Stimulated activated CD8-positive, alpha-beta memory T cell treated with anti-CD3 and anti-CD28 coated beads, Interleukin-2, amount 100 ng/mL, for 1 hour (primary cell): ENCODE results near the gene PITRM1.
"Not testable (repeated sequence)": the region's sequence is repeated elsewhere in the genome, so short reads cannot be mapped to it uniquely, and the experiment has no call there.

Source experiments
- DNase-seq, 2 donors: peaks; one replicate each; pipeline ENCODE4 v3.0.0-alpha.2; 2020; ENCODE audit warnings: low read depth in 2 of 2

PITRM1 gene

DNA sequence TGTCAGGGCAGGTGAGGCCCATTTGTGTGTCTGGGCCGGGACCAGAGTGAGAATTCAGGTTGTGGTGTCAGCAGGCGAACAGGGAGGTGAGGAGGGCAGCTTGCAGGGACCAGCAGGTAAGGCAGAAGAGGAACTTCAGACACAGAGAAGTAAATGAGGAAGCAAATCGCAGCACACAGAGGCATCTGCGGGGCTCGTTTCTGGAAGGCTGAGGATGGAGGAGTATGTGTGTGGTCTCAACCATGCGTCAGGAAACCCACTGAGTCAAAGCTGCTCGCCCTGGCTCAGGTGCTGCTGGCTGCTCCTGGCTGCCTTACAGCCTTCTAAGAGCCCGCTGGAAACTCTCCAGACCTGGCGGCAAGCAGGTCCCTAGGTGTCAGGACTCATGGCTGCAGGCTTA, 26.9 kb upstream of the PITRM1 start:
- no peak for DNase-seq

DNA sequence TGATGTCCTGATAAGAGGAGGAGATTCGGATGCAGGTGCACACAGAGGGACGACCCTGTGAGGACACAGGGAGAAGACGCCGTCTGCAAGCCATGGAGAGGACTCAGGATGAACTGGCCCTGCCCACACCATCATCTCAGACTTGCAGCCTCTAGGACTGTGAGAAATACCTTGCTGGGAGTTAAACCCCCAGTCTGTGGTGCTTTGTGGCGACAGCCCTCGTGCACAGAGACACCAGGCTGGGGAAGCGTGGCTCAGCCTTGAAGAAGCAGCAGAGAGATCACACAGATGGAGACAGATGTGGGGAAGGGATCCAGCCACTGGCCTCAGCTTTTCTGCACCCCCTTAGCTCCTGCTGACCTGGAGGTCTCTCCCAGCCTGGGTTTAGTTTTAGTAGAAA, 26.3 kb upstream of the PITRM1 start:
- no peak for DNase-seq

DNA sequence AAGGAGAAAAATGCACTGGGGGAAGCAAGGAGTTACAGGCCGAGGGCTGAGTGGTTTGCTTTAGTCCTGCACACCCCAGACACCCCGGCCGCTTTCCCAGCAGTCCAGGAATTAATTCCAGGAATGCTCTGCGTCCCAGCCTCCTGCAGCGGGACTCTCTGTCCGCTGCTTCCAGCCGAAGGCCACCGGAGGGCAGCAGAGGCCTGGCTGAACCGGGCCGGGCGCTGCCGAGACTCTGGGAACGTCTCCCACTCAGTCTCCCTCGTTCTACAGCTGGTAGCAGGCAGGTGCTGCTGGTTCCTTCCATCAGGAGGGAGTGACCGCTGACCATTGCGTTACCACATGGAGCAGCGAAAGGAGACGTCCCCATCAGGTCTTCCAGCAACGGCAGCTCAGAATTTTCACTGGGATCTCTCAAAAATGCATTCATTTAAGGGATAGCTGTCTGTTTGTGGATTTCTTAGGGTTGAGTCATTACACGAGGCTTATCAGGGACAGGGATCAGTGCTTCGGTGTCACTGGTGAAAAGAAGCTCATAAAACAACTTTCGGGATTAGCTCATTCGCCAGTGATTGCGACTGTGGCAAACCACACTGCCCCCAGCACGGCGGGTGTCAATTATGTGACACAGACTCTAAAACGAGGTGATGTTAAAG, 24.9 kb upstream of the PITRM1 start:
- peak; percentile 34 to 45 for DNase-seq

DNA sequence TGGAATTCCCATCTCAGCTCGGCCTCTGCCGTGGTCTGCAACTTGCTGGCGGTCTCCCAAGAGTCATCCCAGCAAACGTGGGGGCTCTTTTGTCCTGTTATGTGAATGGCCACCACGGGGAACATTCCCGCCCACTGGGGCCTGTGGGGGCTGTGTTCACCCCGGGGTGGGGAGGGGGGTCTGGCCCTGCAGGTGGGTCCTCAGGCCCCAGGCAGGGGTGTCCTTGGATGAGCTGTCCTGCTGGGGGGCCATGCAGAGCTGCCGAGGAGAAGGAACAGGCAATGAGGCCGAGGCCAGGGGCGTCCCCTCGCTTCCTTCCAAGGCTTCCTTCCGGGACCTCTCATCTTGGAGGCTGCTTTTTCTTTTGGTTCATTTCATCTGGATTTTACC, 24.4 kb upstream of the PITRM1 start:
- DNase-seq: no peak

DNA sequence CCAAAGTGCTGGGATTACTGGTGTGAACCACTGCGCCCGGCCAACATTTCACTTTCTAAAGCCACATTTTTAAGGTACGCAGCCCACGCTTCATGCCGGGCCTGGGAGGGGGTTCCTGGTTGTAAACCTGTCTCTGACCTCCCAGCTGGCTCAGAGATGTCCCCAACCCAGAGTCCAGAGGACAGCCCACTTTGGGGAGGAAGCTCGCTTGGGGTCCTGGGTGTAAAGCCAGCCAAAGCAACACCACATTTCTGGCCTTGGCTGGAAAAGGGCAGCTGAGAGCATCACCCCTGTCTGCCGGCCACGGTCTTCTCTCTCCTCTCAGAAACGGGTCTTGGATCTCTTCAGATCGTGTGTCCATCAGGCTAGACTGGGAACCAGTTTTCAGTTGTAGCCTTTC, 23.9 kb upstream of the PITRM1 start:
- DNase-seq: no peak

DNA sequence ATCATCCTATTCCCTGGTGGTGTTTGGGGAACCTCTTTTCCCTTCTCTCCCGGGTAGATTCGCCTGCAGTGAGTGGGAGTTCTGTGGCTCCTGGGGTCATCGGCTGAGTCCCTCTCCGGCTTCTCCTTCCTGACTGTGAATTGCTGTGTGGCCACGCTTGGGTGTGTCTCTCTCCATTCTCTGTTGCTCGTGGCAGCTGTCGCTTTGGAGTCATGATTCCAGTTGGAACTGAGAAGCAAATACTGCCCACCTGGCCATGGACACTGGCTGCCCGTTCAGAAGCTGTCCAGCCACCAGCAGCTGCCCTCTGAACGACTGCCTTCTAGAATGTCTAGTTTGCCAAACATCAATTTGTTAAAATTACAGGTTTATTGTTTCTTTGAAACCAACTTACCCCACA, 23.1 kb upstream of the PITRM1 start:
- DNase-seq: no peak

DNA sequence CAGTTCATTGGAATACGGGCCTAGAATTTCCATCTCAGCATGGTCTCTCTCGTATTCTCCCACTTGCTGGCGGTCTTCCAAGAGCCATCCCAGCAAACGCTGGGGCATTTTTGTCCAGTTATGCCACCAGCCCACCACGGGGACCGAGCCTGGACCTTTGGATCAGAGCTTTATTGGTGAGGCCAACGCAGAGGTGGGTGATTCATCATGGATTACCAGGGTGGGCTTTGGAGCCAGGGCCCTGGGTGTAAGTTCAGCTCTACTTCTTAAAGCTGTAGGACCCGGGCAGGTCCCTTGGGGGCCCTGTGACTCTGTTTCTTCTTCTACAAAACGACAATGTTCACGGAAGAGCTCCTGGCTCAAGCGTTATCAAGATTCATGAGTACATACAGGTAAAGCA, 22.7 kb upstream of the PITRM1 start:
- no peak for DNase-seq

DNA sequence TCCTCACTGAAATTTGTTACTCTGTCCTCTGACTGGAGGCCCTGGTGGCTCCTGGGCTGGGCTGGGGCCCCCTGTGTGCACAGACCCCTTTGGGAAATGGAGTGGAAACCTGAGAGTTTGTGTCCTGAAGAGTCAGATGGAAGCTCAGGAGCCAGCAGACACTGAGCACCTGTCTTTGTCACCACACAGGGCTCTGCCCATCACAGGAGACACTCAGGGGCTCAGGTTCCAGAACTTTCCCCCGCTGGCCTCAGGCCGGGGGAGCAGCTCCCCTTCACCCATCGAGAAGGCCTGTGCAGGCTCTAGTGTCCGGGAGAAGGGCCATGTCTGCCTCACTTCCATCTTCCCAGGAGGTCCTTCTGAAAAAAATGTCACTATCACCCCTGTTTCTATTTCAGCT, 22.3 kb upstream of the PITRM1 start:
- no peak for DNase-seq

DNA sequence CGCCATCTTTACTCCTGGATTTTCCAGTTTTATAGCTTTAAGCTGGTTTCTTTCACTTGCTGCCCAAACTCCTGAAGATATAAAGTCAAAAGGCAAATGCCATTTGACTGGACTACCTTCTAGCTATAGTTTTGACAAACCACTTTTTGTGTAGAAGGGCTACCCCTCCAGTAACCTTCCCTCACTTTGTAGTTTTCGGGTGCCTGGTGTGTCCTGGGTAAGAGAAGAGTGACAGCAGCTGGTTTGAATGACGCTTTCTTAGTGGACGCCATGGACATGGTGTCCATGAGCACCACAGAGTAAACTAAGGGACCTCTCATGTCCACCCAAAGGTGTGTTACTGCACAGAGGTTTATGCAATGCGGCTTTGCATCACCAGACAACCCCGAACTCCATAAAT, 21.2 kb upstream of the PITRM1 start:
- no peak for DNase-seq

DNA sequence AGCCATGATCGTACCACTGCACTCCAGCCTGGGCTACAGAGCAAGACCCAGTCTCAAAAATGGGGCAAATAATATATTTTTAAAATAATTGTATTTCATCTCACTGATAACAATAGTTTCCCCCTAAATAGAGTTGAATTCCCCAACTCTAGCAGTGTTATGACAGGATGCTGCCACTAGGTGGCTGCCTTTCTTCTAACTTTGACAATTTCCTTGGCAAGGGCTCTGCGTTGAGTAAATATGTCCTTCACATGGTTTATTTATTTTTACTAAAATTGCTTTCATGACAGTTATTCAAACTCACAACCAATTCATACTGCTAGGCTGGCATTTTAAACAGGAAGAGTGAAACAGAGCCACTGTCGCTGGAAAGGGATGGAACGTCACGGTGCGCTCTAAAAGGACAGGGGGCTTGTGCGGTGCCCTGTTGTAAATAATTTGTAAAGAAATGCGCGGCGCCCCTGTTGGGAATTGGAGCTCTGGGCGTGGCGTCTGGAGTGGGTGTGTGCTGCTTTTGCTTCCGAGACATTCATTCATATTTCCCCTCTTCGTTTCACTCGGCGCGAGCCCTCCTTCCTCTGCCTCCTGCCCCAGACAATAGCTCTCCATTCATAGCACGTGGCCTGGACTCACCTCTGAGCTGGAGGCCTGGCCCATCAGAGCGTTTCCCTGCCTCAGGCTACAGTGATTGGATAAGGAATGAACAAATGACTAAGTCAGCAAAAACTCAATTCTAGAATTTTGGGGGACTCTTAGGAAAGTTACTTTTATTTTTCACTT, 20.5 kb upstream of the PITRM1 start:
- DNase-seq: peak; percentile 14 to 17

DNA sequence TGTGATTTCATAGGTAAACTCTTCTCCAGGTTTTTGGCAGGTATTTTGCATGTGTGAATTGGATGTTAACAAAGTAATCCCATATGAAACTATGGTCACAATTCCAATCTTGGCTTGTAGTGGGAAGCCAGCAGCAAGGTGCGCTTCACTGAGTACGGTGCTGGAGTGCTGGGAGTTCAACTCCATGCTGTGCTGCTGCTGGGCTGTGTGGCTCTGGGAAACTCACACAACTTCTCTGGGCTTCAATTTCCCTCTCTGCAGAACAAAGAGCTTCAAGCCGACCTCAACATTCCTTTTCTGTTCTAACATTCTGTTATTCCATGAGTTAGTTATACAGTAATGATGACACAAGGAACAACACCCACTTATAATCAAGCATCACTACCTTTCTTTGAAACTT, 18.2 kb upstream of the PITRM1 start:
- no peak for DNase-seq

DNA sequence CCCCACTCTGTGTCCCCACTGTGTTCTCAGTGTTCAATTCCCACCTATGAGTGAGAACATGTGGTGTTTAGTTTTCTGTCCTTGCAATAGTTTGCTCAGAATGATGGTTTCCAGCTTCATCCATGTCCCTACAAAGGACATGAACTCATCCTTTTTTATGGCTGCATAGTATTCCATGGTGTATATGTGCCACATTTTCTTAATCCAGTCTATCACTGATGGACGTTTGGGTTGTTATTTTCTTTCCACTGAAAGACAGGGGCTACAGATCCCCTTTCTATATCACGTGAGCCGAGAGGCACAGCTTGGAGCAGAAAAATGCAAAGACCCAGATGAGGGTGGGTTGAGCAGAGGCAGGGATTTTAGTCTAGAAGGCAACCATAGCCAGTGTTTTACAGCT, 14.6 kb upstream of the PITRM1 start:
- DNase-seq: not testable (repeated sequence)

DNA sequence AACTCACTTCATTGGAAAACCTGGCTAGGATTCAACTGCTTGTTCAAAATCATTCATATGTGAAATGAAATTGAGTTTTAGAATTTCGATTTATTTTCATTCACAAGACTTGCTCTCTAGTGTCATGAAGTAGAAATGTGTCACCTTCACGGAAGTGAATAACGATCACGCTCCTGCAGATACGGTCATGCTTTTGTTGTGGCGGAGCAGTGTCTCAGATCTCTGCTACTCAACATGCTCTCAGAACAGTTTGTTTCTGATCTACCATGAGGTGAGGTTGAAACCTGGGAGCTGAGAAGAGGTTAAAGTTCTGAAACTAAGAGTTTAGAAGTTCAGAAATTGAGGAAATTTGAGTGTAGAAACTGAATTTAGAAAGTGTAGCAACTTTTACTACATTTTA, 13.8 kb upstream of the PITRM1 start:
- DNase-seq: peak in 1 of 2 donors; percentile 10

DNA sequence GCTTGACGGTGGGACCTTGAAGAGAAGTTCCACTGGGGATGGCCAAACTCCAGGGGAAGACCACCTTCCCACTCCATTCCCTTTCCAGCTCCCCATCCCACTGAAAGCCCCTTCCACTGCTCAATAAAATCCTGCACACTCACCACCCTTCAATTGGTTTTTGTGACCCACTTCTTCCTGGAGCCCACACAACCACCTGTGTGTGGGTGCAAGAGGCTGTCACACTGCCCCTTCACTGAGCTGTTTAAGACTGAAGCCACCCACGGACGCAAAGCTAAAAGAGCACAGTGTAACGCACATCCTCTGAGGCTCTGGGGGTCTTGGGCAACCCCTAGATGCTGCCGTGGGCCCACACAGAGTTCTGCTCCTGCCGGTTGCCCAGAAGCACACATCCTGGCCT, 12.8 kb upstream of the PITRM1 start:
- DNase-seq: no peak

DNA sequence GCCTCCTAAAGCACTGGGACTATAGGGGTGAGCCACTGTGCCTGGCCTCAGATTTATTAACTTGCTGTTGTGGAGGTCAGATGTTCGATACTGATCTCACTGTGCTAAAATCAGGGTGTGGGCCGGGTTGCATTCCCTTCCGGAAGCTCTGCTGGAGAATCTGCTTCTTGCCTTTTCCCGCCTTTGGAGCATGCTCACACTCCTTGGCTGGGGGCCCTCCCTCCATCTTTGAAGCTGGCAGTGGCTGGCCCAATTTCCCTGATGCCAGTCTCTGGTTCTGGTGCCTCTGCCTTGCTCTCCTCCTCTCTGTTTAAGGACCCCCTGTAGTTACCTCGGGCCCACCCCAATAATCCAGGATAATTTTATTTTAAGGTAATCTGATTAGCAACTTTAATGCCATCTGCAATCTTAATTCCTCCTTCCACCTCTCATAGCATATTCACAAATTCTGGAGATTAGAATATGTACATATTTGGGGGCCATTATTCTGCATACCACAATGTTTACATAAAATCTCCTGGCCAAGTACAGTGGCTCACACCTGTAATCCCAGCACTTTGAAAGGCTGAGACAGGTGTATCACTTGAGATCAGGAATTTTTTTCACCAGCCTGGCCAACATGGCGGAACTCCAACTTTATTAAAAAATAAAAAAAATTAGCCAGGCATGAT, 7.9 kb upstream of the PITRM1 start:
- no peak for DNase-seq

DNA sequence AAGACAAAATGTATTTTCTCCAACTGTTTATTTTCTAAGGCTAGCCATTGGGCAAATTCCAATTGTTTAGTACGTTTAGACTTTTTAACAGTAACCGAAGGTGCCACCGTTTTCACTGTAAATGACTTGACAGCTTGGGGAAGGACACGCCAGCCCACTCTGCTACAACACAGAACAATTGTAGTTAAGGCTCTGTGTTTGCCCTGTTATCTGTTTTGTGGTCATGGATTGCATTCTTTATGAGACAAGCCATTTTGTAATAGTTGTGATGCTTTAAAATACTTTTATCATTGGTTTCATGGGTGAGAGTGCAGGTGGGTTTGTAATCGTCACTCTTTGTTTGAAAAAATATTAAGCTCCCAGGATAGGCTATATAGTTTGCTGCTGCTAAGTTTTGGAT, 6.6 kb upstream of the PITRM1 start:
- DNase-seq: no peak

DNA sequence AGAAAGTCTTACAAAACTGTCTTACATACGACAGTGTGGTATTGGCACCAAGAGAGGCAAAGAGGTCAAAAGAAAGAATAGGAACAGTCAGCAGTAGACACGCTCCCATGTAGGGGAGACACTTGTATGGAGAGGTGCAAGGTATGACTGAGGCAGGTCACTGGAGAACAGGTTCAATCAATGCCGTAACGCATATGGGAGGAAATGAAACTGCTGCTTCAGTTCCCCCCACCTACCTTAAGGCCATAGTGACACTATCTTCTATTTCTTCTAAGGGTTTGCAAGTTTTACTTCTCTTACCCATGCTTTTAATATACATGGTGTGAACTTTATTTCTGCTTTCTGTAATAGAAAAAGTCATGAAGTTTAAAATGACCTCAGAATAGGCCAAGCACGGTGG, 5.5 kb upstream of the PITRM1 start:
- no peak for DNase-seq

DNA sequence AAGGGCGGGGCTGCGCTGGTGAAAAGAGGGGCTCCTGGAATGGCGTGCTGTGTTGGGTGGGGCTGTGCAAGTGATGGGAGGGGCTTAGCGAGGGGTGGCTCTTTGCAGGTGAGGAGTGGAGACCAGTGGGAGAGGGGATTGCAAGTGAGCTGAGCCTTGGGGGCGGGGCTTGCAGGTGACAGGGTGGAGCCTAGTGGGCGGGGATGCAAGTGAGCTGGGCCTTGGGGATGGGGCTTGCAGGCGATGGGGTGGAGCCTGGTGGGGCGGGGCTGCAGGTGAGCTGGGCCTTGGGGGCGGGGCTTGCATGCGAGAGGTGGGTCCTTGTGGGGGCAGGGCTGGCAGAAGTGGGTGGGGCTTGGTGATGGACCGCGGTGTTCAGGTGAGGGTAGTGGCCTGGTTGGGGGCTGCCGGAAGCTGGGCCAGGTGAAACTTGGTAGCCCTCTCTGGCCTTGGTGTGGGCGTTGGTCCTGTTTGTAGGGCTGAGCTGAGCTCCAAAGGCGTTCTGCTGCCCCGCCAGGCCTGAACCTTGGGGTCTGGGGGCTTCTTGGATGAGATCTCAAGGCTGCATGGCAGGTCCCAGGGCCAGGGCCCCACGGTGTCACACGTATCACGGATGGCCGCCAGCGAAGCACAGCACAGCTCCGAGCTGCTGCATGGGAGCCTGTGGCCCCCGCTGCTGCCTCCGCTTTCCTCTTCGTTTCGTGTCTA, 743 bp upstream of the PITRM1 start:
- peak in 1 of 2 donors; percentile 59 for DNase-seq

DNA sequence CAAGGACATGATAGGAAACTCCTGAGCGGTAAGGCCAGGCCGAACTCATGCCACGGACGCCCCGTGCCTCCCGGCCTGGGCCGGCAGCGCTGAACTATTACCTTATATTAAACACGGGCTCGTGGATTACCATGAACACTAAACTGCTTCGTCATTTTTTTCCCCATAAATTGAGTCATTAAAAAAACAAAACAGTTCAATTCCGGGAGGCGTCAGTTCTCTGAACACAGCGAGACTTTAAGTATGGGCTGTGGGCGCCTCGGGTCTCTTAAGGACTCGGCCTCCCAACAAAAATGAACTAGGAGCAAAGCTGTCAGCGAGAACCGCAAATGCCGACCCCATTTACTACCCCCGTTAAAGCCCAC, 519 bp downstream of the PITRM1 start:
- DNase-seq: no peak

DNA sequence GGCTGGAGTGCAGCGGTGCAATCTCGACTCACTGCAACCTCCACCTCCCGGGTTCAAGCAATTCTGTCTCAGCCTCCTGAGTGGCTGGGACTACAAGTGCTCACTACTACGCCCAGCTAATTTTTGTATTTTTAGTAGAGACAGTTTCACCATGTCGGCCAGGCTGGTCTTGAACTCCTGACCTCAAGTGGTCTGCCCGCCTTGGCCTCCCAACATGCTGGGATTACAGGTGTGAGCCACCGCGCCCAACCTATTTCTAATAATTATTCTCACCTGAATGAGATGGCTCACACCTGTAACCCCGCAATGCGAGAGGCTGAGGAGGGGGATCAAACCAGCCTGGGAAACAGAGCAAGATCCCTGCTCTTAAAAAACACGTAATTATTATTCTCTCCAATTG, 1.1 kb downstream of the PITRM1 start:
- DNase-seq: not testable (repeated sequence)

DNA sequence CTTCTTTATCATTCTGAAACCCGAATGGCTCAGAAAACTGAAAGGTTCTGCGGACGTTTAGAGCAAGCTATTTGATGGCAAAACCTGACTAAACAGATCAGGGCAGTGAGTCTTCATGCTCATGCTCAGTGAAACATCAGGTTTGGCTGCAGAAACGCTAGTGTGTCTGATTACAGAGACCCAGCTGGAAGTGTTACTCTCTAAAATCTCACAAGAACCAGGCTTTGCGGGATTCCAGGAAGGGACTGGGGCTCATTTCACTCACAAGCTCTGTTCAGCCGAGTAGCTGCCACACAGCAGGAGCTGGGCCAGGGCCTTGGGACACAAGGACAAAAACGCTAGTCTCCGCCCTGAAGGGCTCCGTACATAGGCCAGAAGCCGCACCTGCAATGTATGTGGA, 2.9 kb downstream of the PITRM1 start:
- no peak for DNase-seq

DNA sequence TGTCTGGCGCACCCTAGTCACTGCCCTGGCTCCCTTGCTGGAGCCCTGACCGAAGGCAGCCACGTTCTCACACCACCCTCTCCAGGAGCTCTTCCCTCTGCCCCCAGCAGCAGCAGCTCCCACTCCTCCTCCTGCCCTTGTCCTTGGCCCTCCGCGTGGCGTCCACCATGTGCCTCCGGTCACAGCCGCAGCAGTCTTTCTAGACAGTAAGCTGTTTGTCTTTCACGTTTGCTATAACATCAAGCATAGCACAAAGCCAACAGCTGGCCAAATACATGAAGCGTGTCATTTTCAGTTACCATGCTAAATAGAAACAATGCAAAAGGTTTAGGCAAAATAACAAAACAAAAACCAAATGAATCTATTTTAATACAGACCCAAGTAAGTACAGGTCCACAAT, 3.3 kb downstream of the PITRM1 start:
- DNase-seq: no peak
